NCI-H345 (cell line): ENCODE measurements around the gene FAM216B.
"Not testable (repeated sequence)": the region's sequence is repeated elsewhere in the genome, so short reads cannot be mapped to it uniquely, and the experiment has no call there.

ENCODE experiments used
- DNase-seq: peaks from one replicate; lab custom pipeline; 2025; lab: John Stamatoyannopoulos, UW

Gene FAM216B

GRCh38 chr13:42786715-42787114, 5.3 kb downstream of the FAM216B start:
- DNase-seq: no peak

GRCh38 chr13:42788601-42789000, 7.2 kb downstream of the FAM216B start:
- DNase-seq: no peak

- no peak for DNase-seq
Measured at GRCh38 chr13:42792154-42792553, 10.8 kb downstream of the FAM216B start.

GRCh38 chr13:42794577-42795275, 13.3 kb downstream of the FAM216B start:
- no peak for DNase-seq

- DNase-seq: no peak
Measured at GRCh38 chr13:42795666-42796065, 14.3 kb downstream of the FAM216B start.

- DNase-seq: no peak
Measured at GRCh38 chr13:42796747-42797356, 15.5 kb downstream of the FAM216B start.

GRCh38 chr13:42798118-42798517, 16.7 kb downstream of the FAM216B start:
- DNase-seq: no peak

- DNase-seq: no peak
Measured at GRCh38 chr13:42800109-42800643, 18.8 kb downstream of the FAM216B start.

GRCh38 chr13:42803563-42804204, 22.3 kb downstream of the FAM216B start:
- DNase-seq: no peak

- DNase-seq: no peak
Measured at GRCh38 chr13:42804244-42804874, 23.0 kb downstream of the FAM216B start.

- no peak for DNase-seq
Measured at GRCh38 chr13:42807241-42807640, 25.9 kb downstream of the FAM216B start.

GRCh38 chr13:42807866-42808265, 26.5 kb downstream of the FAM216B start:
- no peak for DNase-seq

GRCh38 chr13:42808341-42808940, 27.1 kb downstream of the FAM216B start:
- DNase-seq: no peak

GRCh38 chr13:42812316-42812715, 30.9 kb downstream of the FAM216B start:
- DNase-seq: no peak

GRCh38 chr13:42814868-42815267, 33.5 kb downstream of the FAM216B start:
- DNase-seq: no peak

GRCh38 chr13:42815681-42816080, 34.3 kb downstream of the FAM216B start:
- no peak for DNase-seq

GRCh38 chr13:42816538-42816937, 35.2 kb downstream of the FAM216B start:
- DNase-seq: no peak

GRCh38 chr13:42819687-42820086, 38.3 kb downstream of the FAM216B start:
- not testable (repeated sequence) for DNase-seq

GRCh38 chr13:42820451-42820850, 39.1 kb downstream of the FAM216B start:
- no peak for DNase-seq

GRCh38 chr13:42821437-42821836, 40.1 kb downstream of the FAM216B start:
- DNase-seq: no peak

- no peak for DNase-seq
Measured at GRCh38 chr13:42832341-42833096, 51.1 kb downstream of the FAM216B start.
